Loucy (cell line): ENCODE measurements around the gene DCAF7.

Source experiments
- H2AFZ ChIP-seq: fragments of 200-600 bp; sonication (generic); 2 replicates; pipeline ENCODE4 v1.6.0; 2016; ENCODE audit warnings: antibody characterized with exemption, mild to moderate bottlenecking, low read length, moderate library complexity
- H3F3A ChIP-seq: fragments of 200-600 bp; 2 replicates; pipeline ENCODE4 v1.6.0; 2016; ENCODE audit warnings: antibody characterized with exemption, low read depth, mild to moderate bottlenecking
- H3K27me3 ChIP-seq: fragments of 200-600 bp; sonication (generic); 2 replicates; pipeline ENCODE4 v1.6.1; 2014; ENCODE audit warnings: low read length, mild to moderate bottlenecking; ENCODE audit not compliant: insufficient read depth, poor library complexity, severe bottlenecking
- H3K36me3 ChIP-seq: fragments of 200-600 bp; sonication (generic); 2 replicates; pipeline ENCODE4 v1.6.1; 2016; ENCODE audit warnings: low read length; ENCODE audit not compliant: insufficient read depth
- H3K4me1 ChIP-seq: fragments of 200-600 bp; sonication (generic); 2 replicates; pipeline ENCODE4 v1.5.1; 2014; ENCODE audit warnings: low read length, mild to moderate bottlenecking; ENCODE audit not compliant: insufficient read depth, poor library complexity, severe bottlenecking
- H3K4me2 ChIP-seq: fragments of 200-600 bp; sonication (generic); 2 replicates; pipeline ENCODE4 v1.6.0; 2014; ENCODE audit warnings: antibody characterized with exemption, low read length, low read depth, mild to moderate bottlenecking; ENCODE audit not compliant: poor library complexity, severe bottlenecking
- H3K4me3 ChIP-seq: fragments of 200-600 bp; sonication (generic); 2 replicates; pipeline ENCODE4 v1.5.1; 2014; ENCODE audit warnings: low read length, mild to moderate bottlenecking, mixed read lengths; ENCODE audit not compliant: poor library complexity, severe bottlenecking
- H3K79me2 ChIP-seq: fragments of 200-600 bp; sonication (generic); 2 replicates; pipeline ENCODE4 v1.6.1; 2014; ENCODE audit warnings: low read length; ENCODE audit not compliant: insufficient read depth
- H3K9ac ChIP-seq: fragments of 200-600 bp; sonication (generic); 2 replicates; pipeline ENCODE4 v1.6.0; 2014; ENCODE audit warnings: mild to moderate bottlenecking, low read depth, low read length, moderate library complexity; ENCODE audit not compliant: poor library complexity, severe bottlenecking
- H3K9me2 ChIP-seq: fragments of 200-600 bp; sonication (generic); replicated peaks from 2 replicates; pipeline ENCODE4 v1.6.1; 2016; ENCODE audit warnings: low read depth, low read length, mixed read lengths
- H3K9me3 ChIP-seq: fragments of 200-600 bp; sonication (generic); 2 replicates; pipeline ENCODE4 v1.6.1; 2014; ENCODE audit warnings: mild to moderate bottlenecking, antibody characterized with exemption, low read length, low read depth; ENCODE audit not compliant: insufficient read depth
- H4K20me1 ChIP-seq: fragments of 200-600 bp; sonication (generic); 2 replicates; pipeline ENCODE4 v1.6.0; 2014; ENCODE audit warnings: antibody characterized with exemption, low read length, mild to moderate bottlenecking; ENCODE audit not compliant: insufficient read depth, poor library complexity, severe bottlenecking
- CTCF ChIP-seq: fragments of 200-600 bp; sonication (generic); conservative IDR thresholded peaks from 2 replicates; pipeline ENCODE4 v1.5.1; 2014; ENCODE audit warnings: mild to moderate bottlenecking, antibody characterized with exemption, low read length
- EZH2phosphoT487 ChIP-seq: fragments of 200-600 bp; IDR thresholded peaks from 2 replicates; pipeline ENCODE4 v1.6.1; 2018; ENCODE audit warnings: antibody characterized with exemption, mild to moderate bottlenecking, moderate library complexity, borderline replicate concordance

The DCAF7 gene

GRCh38 chr17:63613663-63614062, 63.4 kb downstream of the DCAF7 start:
- Histone ChIP-seq H3K4me2 (no peak overlapping the region), H3K36me3 (0 out of 2 replicates have a peak, but pooled peaks cover under 1% of the 10 kb centered on the region), H3F3A (no peaks in the 10 kb centered on the region), H3K27me3 (no peaks in the 10 kb centered on the region), H3K9me3 (no peaks in the 10 kb centered on the region), H3K4me3 (no peak overlapping the region), H4K20me1 (no peaks in the 10 kb centered on the region), H3K9me2 (no peaks in the 10 kb centered on the region), H3K9ac (no peak overlapping the region), H2AFZ (no peak overlapping the region), H3K4me1 (no peaks in the 10 kb centered on the region), H3K79me2 (no peaks in the 10 kb centered on the region)
- no peak for TF ChIP-seq EZH2phosphoT487
- no peak for TF ChIP-seq CTCF

GRCh38 chr17:63621229-63621683, 71.0 kb downstream of the DCAF7 start:
- TF ChIP-seq CTCF (no peak), EZH2phosphoT487 (no peak)
- H2AFZ ChIP-seq: peak overlapping the region; percentile 81
- H3K27me3 ChIP-seq: no peaks in the 10 kb centered on the region
- H3K4me1 ChIP-seq: peaks cover 40% of the 10 kb centered on the region
- no peaks in the 10 kb centered on the region for H3K9me2 ChIP-seq
- H3K9ac ChIP-seq: peak overlapping the region; percentile 76
- peak overlapping the region; percentile 83 for H3K4me3 ChIP-seq
- no peaks in the 10 kb centered on the region for H3K36me3 ChIP-seq
- peaks cover 34% of the 10 kb centered on the region for H4K20me1 ChIP-seq
- peaks cover 9% of the 10 kb centered on the region; the same call in 1 of the 2 replicates for H3F3A ChIP-seq
- H3K9me3 ChIP-seq: no peaks in the 10 kb centered on the region
- H3K79me2 ChIP-seq: peaks cover 34% of the 10 kb centered on the region
- H3K4me2 ChIP-seq: peak overlapping the region; percentile 95

- TF ChIP-seq CTCF: peak; percentile 38
- TF ChIP-seq EZH2phosphoT487: no peak
- Histone ChIP-seq H3K36me3 (no peaks in the 10 kb centered on the region), H3K9me3 (no peaks in the 10 kb centered on the region), H4K20me1 (peaks cover 40% of the 10 kb centered on the region), H3K9ac (peak within 1 kb of the TSS; percentile 76), H3K4me3 (peak within 1 kb of the TSS; percentile 83), H3K9me2 (no peaks in the 10 kb centered on the region), H3K4me1 (peaks cover 47% of the 10 kb centered on the region), H3K27me3 (no peaks in the 10 kb centered on the region), H2AFZ (peak within 1 kb of the TSS; percentile 81), H3F3A (peaks cover 9% of the 10 kb centered on the region; the same call in 1 of the 2 replicates), H3K4me2 (peak within 1 kb of the TSS; percentile 98), H3K79me2 (peaks cover 40% of the 10 kb centered on the region)
Observed at GRCh38 chr17:63621684-63622573, 71.7 kb downstream of the DCAF7 start, which contains the start of gene MAP3K3. Gene MAP3K3, plus strand, starts transcription at chr17:63622417. Its CDS starts 343 bp downstream, at chr17:63622760.
